Activated T-cell treated with anti-CD3 and anti-CD28 coated beads for 24 hours (primary cell): Measurements from ENCODE around the gene PNMA6E.

ENCODE experiments used
- DNase-seq: peaks from one replicate; pipeline ENCODE4 v3.0.0-alpha.2; 2020; ENCODE audit warnings: low read depth

The PNMA6E gene

GRCh38 chrX:153384390-153384789, 16.8 kb downstream of the PNMA6E start:
- DNase-seq: no peak

DNA sequence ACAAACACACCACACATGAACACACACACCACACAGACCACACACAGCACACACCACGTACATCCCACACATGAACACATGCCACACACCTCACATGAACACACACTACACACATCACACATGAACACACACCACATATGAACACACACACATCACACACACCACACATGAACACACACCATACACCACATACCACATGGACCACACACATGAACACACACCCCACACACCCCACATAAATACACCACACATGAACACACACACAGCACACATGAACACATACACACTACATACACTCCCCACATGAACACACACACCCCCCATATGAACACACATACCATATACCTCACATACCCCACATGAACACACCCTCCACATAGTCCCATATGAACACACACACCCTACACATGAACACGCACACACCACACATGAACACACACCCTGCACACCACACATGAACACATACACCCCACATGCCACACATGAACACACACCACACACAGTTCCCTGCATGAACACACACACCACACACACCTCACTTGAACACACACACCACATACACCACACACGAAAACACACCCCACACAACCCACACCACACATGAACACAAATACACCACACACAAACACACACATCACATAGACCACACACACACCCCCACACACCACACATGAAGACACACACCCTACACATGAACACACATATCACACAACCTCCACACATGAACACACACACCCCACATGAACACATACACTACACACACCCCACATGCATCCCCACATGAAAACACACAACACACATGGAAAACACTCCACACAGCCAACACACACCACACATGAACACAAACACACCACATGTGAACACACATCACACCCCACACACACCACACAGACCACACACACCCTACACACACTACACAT, 18.3 kb downstream of the PNMA6E start:
- no peak for DNase-seq

DNA sequence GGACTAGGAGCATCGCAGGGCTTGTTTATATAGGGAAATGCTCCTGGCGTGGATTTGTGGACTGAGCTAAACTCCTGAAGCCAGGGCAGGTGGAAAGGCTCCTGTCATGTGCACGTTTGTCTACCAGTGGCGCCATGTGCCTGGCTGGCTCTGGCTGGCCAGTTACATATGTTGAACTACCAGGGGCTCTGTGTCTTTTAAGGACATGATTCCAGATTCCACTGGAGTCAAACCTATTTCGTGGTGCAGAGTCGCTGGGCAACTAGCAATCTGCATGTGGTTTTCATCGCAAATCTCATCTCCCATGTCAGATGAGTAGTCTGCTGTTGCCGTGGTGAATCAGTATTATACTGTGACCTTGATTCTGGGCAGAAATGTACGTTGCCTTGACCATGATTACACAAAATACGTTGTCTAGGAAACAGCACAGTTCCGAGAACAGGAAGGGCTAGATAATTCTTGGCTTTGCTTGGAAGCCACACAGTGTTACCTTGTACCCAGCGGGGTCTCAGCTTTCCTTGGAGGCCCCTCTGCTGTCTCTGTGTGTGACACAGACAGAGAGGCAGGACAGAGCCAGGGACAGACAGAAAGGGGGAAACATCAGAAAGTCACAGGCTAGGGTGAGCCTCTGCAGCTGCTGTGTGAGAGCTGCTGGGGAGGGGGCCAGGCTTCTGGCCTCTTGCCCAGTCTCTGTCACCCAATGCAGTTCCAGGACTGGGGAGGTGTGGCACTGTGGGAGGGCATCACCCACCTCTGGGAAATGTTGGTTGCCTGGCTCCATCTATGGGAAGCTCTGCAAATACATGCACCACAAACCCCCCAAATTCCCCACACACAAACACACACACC, 19.2 kb downstream of the PNMA6E start:
- peak; percentile 1 for DNase-seq

GRCh38 chrX:153380691-153381090, 20.5 kb downstream of the PNMA6E start:
- DNase-seq: no peak

DNA sequence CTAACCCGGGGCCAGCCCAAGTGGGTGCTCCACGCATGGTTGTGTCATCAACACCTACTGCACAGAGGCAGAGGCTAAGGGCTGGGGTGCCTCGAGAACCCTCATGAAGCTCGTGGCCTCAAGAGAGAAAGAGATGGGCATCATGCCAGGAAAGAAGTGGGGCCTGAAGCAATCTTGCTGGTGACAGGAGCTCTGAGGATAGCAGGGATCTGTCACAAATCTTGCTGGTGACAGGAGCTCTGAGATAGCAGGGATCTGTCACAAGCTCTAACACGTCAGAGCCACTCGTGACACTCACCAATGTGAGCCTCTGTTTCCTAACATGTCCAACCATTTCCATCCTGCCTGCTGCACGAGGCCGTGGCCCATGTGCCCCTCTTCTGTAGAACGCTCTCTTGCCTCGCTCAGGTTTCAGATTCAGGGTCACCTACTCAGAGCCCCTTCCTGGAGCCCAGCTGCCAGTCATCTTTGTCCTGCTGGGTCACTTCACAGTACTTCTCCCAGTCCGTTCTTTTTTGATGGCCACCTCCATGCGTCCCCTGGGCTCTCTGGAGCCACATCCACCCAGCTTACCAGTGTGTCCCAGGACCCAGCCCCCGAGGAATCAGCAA, 21.1 kb downstream of the PNMA6E start:
- no peak for DNase-seq

DNA sequence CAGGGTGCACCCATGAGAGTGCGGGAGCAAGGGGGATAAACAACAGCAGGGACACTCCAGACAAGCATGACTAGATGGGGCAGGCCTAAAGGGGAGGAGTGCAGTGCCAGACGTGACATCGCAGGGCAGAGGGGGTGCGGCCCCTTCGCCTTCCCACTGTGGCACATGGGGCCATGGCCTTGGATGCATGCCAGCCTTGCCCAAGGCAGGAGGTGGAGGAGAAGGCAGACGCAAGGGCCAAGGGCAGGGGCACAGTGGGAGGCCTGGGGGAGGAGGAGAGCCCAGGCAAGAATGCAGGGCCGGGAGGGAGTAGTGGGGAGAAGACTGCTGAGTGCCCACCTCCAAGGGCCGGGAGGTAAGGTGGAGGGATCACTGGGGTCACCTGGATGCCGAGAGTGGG, 21.6 kb downstream of the PNMA6E start:
- DNase-seq: no peak

DNA sequence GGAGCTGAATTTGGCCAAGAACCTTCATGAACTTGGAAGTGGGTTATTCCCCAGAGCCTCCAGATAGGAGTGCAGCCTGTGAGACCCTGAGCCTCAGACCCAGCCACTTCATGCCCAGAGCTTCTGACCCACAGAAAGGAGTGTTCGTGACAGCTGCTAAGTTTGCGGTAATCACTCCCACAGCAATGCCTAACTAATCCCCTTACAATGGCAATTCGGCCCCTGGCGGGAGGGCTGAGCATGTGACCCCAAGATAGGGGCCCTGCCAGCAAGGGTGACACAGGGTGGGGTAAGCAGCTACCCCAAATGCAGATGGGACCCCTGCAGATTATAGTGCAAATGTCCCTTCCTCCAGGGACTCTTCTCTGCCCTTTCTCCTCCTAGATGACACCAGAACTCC, 22.5 kb downstream of the PNMA6E start:
- DNase-seq: no peak

- DNase-seq: no peak
These were observed 23.4 kb downstream of the PNMA6E start for GRCh38 chrX:153377727-153378126.

GRCh38 chrX:153375571-153375970, 25.6 kb downstream of the PNMA6E start:
- DNase-seq: no peak

GRCh38 chrX:153374426-153374825, 26.7 kb downstream of the PNMA6E start:
- DNase-seq: no peak

- no peak for DNase-seq
These were observed 28.2 kb downstream of the PNMA6E start for GRCh38 chrX:153372949-153373348.

DNA sequence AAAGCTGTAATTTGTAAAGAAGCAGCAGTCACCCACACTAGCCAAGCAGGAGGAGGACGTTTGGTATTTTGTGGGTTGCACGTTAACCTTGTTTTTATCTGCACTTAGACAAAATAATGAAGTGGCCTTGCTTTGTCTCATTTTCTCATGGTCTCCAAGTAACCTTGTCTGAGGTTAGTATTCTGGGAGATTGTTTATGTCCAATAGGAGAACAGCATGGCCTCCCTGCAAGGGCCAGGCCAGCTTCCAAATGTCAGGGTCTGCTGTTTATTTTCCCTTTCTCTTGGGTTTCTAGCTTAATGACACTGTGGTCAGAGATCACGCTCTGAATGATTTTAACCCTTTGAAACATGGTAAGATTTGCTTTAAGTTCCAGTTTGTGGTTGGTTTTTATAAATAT, 29.9 kb downstream of the PNMA6E start:
- DNase-seq: no peak

GRCh38 chrX:153370293-153371055, 30.7 kb downstream of the PNMA6E start:
- DNase-seq: no peak

DNA sequence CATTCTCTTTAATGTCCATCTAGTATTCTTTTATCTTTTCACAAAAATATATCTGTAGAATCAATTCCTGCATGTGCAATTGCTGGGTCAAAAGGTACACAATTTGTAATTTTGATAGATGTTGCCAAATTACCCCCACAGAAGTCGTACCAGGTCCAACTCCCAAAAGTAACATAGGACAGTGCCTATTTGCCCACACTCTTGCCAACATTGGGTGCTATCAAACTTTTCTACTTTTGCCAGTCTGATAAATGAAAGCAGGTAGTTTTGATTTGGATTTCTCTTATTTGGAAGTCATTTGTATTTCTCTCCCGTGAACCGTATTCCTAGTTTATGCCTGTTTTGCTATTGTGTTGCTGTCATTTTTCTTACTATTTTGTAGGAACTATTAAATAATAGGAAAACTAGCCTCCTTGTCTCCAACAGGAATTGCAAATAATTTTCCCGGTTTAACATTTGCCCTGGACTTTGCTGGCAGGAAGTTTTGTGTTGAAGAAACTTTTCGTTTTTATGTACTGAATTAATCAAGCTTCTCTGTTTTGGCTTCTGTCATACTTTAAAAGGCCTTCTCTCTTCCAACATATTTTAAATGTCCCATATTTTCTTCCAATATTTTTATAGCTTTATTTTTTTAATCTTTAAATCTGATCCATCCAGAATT, 34.1 kb downstream of the PNMA6E start:
- no peak for DNase-seq

DNA sequence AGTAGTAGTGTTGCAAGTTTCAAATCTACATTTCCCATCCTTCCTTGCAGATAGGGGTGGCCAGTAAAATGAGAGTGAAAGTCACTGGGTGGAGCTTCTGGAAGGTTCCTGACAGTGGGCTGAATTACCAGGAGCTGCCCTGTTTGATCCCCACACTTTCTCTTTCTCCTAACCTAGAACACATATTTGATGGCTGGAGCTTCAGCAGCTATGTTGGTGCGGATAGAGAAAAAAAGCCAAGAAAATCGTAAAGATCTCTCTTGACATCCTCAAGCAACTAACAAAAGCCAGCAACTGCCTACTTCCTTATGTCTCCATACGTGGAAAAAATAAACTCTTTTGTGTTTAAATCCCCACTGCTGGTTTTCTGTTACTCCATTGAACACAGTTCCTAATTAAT, 35.0 kb downstream of the PNMA6E start:
- DNase-seq: no peak

DNA sequence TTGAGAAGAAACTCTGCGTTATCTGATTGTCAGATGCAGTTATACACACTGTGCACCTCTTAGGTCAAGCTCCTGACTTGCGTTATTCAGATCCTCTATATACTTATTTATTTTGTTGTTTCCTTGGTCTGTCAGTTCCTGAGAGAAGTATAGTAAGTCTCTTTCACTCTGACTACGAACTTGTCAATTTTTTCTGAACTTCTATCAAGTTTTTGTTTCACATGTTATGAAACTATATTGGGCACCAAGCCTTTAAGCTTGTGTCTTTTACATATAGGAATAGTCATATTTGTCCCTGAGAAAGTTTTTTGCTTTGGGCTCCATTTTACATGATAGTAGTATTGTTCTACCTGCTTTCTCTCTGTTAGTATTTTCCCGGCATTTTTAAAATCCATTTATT, 35.5 kb downstream of the PNMA6E start:
- no peak for DNase-seq

DNA sequence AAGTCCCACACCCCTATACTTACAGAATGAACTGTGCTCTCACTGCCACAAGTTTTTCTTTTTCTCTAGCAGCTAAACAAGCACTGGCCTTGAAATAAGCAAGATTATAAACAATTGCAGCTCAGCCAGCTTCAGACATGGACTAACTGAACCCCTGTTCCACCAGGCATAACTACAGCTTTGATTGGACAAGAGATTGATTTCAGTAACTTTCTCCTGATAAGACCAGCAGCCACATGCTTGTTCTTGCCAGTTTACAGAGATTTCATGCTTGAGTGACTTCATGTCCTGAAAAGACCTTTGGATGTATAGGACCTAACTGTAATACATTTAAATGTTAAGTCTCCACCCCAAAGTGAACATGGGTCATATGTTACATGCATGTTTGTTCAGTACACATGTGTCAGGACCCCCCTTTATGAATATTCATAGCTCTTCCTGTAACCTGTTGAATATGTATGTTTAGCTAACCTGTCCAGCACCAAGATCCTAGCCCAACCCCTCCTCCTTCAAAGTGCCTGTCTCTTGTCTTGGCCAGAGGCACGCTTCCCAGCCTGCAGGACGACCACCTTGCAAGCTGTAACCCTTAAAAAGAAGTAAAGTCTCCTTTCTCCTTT, 39.3 kb downstream of the PNMA6E start:
- no peak for DNase-seq

GRCh38 chrX:153357877-153358276, 43.3 kb downstream of the PNMA6E start:
- DNase-seq: no peak

- no peak for DNase-seq
These were observed 47.7 kb downstream of the PNMA6E start for GRCh38 chrX:153353416-153353815.

- no peak for DNase-seq
These were observed 48.3 kb downstream of the PNMA6E start for GRCh38 chrX:153352858-153353257.

GRCh38 chrX:153351981-153352380, 49.2 kb downstream of the PNMA6E start:
- DNase-seq: no peak
